Stomach (tissue), 19 donors: ENCODE data around the gene GJB6. TPM values are rescaled to one million over a fixed set of nuclear protein-coding genes. Genes with fewer than 3 reads are reported as not detected.
A peak's percentile ranks its signal among the peaks of the same experiment; 100 is the strongest.
"Not testable (repeated sequence)": the region's sequence is repeated elsewhere in the genome, so short reads cannot be mapped to it uniquely, and the experiment has no call there.

Source experiments
- DNase-seq, 2 donors: peaks; one replicate each; pipeline versions ENCODE4 v3.0.0 to v3.0.0-alpha.2; 2013 to 2019
- H3K27ac ChIP-seq, 5 donors: fragments of 200-600 bp in 4 of 5; sonication (generic) in 4 of 5; one replicate each; pipeline ENCODE4 v1.5.1; 2013 to 2019; ENCODE audit warnings: mild to moderate bottlenecking in 1 of 5, moderate library complexity in 1 of 5
- H3K27me3 ChIP-seq, 3 donors: fragments of 200-600 bp; sonication (generic); one replicate each; pipeline ENCODE4 v1.5.1; 2017 to 2019; ENCODE audit warnings: mixed run types in 1 of 3
- H3K36me3 ChIP-seq, 4 donors: fragments of 200-600 bp; sonication (generic); 1 replicate in 3 of 4; 2 replicates in 1 of 4; pipeline ENCODE4 v1.5.1; 2016 to 2019
- H3K4me1 ChIP-seq, 4 donors: fragments of 200-600 bp; sonication (generic); one replicate each; pipeline ENCODE4 v1.5.1; 2016 to 2019
- H3K4me3 ChIP-seq, 4 donors: fragments of 200-600 bp; sonication (generic) in 3 of 4; one replicate each; pipeline ENCODE4 v1.5.1; 2016 to 2019; ENCODE audit warnings: mild to moderate bottlenecking in 1 of 4
- H3K9me3 ChIP-seq, 4 donors: fragments of 200-600 bp; sonication (generic); one replicate each; pipeline ENCODE4 v1.5.1; 2016 to 2019
- CTCF ChIP-seq, 7 experiments: fragments of 450-650 bp in 4 of 7; fragments of 200-600 bp in 3 of 7; sonication (generic) in 3 of 7; IDR thresholded peaks; one replicate each; pipeline ENCODE4 v1.5.1; 2016 to 2019; ENCODE audit warnings: antibody characterized with exemption in 7 of 7, control low read depth in 2 of 7, mild to moderate bottlenecking in 1 of 7
- EP300 ChIP-seq: sonication (generic); formaldehyde crosslinking; IDR thresholded peaks from one replicate; pipeline ENCODE4 v1.6.1; 2017; ENCODE audit warnings: antibody characterized with exemption
- POLR2A ChIP-seq, 4 donors: fragments of 450-650 bp; IDR thresholded peaks; one replicate each; pipeline ENCODE4 v1.6.1; 2016; ENCODE audit warnings: antibody characterized with exemption in 4 of 4, control low read depth in 2 of 4, mild to moderate bottlenecking in 1 of 4, moderate library complexity in 1 of 4
- POLR2AphosphoS5 ChIP-seq, 3 donors: sonication (generic); formaldehyde crosslinking; IDR thresholded peaks; one replicate each; pipeline ENCODE4 v1.6.1; 2016; ENCODE audit warnings: antibody characterized with exemption in 3 of 3
- WGBS, 5 donors: extraction: QIAGEN DNeasy Blood & Tissue Kit in 3 of 5; methylation state at CpG; one replicate each; pipeline versions ENCODE4 v1.1.5 to v1.1.7; 2013 to 2018; 5-methylcytosine and 5-hydroxymethylcytosine counted together
- intact Hi-C: fragments of 100-400 bp; cut with DNase I; formaldehyde crosslinking; loops from one replicate; pipeline ENCODE4 v1.15.1; 2023; ENCODE audit warnings: low total_unique reads
- long read RNA-seq, 10 donors: transcript quantifications; one replicate each; lab custom pipeline, GENCODE V29; 2026
- polyA plus RNA-seq, 3 donors: library from polyadenylated mRNA; stranded (reverse); fragments of 200-250 nt; gene quantifications; one replicate each; pipeline ENCODE4 v1.2.3, GENCODE V29; 2013
- total RNA-seq, 5 donors: library from RNA; depleted of rRNA; stranded (reverse); fragments of >200 nt; gene quantifications; one replicate each; pipeline versions ENCODE4 v1.1.0 to v1.2.3, GENCODE V29; 2014 to 2016
- donor health status: healthy with polysubstance abuse.
- donor health status: Bipolar disorder and iron deficiency.
- donor health status: healthy.

Gene GJB6
- total RNA-seq (under 1 TPM in 1 of 5 donors, not detected in 4; 0.73 TPM), polyA plus RNA-seq (10 to 100 TPM in 1 of 3 donors, 1 to 10 TPM in 1, not detected in 1; 1.5 to 41.6 TPM)
- long read RNA-seq, donor 1, result 0 reads
- long read RNA-seq, donor 2, result 0 reads
- long read RNA-seq, donor 3, result 0 reads
- long read RNA-seq, donor 4, result 0 reads
- long read RNA-seq, donor 5, result 0 reads
- long read RNA-seq, donor 6, partial matches to known transcripts, result 0 of 1 reads
- long read RNA-seq, donor 6, other reads (novel, unspliced or antisense), result 0 of 1 reads
- long read RNA-seq, donor 7, partial matches to known transcripts, result 0 of 2 reads
- long read RNA-seq, donor 7, other reads (novel, unspliced or antisense), result 0 of 2 reads
- long read RNA-seq, donor 8, result 0 reads
- long read RNA-seq, donor 9, result 0 reads
- long read RNA-seq, donor 10, partial matches to known transcripts, result 0 of 1 reads
- long read RNA-seq, donor 10, other reads (novel, unspliced or antisense), result 0 of 1 reads

GRCh38 chr13:20231839-20232555 lies at the start of gene GJB6:
GJB6 (minus strand) TSS chr13:20232319; CDS start chr13:20223480, 8,839 bp downstream.
- Histone ChIP-seq H3K27me3 (peaks cover 9 to 66% (median 31%) of the 10 kb centered on the region in 3 donors), H3K36me3 (no peaks in the 10 kb centered on the region), H3K4me3 (peak within 1 kb of the TSS; percentile 33 to 58 (median 40)), H3K4me1 (peaks cover 10 to 18% (median 16%) of the 10 kb centered on the region in 4 donors), H3K9me3 (no peaks in the 10 kb centered on the region), H3K27ac (no peak within 1 kb of the TSS)
- intact Hi-C loops, result no loop called here
- TF ChIP-seq POLR2AphosphoS5 (IDR thresholded peaks at IDR 0.05), result no peak
- no peak for TF ChIP-seq CTCF (IDR thresholded peaks at IDR 0.05)
- no peak for TF ChIP-seq POLR2A (IDR thresholded peaks at IDR 0.05)
- no peak for TF ChIP-seq EP300
- WGBS, 5 donors, result 1 to 2% (median 2%) methylated on average over 15 to 85 of the region's 85 CpGs
- peak; percentile 31 to 83 for DNase-seq

- H3K4me1 ChIP-seq, intact Hi-C loops, H3K27me3 ChIP-seq, DNase-seq, H3K36me3 ChIP-seq, H3K27ac ChIP-seq, H3K4me3 ChIP-seq: not testable (repeated sequence)
- 72 to 86% (median 81%) methylated on average over 5 of the region's 5 CpGs for WGBS, 5 donors
- H3K9me3 ChIP-seq, result peaks cover 0 to 13% (median 4%) of the 10 kb centered on the region in 4 donors
Observed at GRCh38 chr13:20276901-20277300, 44.8 kb upstream of the GJB6 start.

GRCh38 chr13:20274466-20274865 lies 42.3 kb upstream of the GJB6 start:
- Histone ChIP-seq H3K27ac (no peak overlapping the region), H3K4me1 (no peaks in the 10 kb centered on the region), H3K27me3 (peaks cover 0 to 14% (median 0%) of the 10 kb centered on the region in 3 donors), H3K9me3 (peaks cover 0 to 13% (median 2%) of the 10 kb centered on the region in 4 donors), H3K36me3 (no peaks in the 10 kb centered on the region), H3K4me3 (no peak overlapping the region)
- no peak for TF ChIP-seq EP300
- no peak for TF ChIP-seq POLR2AphosphoS5 (IDR thresholded peaks at IDR 0.05)
- no peak for TF ChIP-seq POLR2A (IDR thresholded peaks at IDR 0.05)
- no peak for TF ChIP-seq CTCF (IDR thresholded peaks at IDR 0.05)
- DNase-seq, result peak in 1 of 2 donors; percentile 48
- 56 to 72% (median 59%) methylated on average over 4 of the region's 4 CpGs for WGBS, 5 donors
- intact Hi-C loops, result no loop called here

GRCh38 chr13:20272588-20273171 lies 40.6 kb upstream of the GJB6 start:
- 63 to 70% (median 67%) methylated on average over 17 of the region's 17 CpGs for WGBS, 5 donors

More at GRCh38 chr13:20272588-20273171, 40.6 kb upstream of the GJB6 start:
- Histone ChIP-seq H3K9me3 (peaks cover 0 to 13% (median under 1%) of the 10 kb centered on the region in 4 donors), H3K4me3 (no peak overlapping the region), H3K27ac (no peak overlapping the region), H3K4me1 (no peaks in the 10 kb centered on the region), H3K27me3 (peaks cover 0 to 14% (median 0%) of the 10 kb centered on the region in 3 donors), H3K36me3 (no peaks in the 10 kb centered on the region)
- no peak for TF ChIP-seq POLR2AphosphoS5 (IDR thresholded peaks at IDR 0.05)
- no peak for TF ChIP-seq POLR2A (IDR thresholded peaks at IDR 0.05)
- TF ChIP-seq EP300, result no peak
- TF ChIP-seq CTCF (IDR thresholded peaks at IDR 0.05), result no peak
- intact Hi-C loops, result no loop called here
- no peak for DNase-seq
